Endothelial cell of umbilical vein (primary cell): ENCODE data around the gene DISP2.

Source experiments
- EZH2 ChIP-seq: IDR thresholded peaks from 2 replicates; pipeline ENCODE4 v1.6.1; 2012; ENCODE audit warnings: borderline replicate concordance, low read depth, mild to moderate bottlenecking, moderate library complexity, low read length, inconsistent platforms; ENCODE audit not compliant: severe bottlenecking
- FOS ChIP-seq: IDR thresholded peaks from 2 replicates; pipeline ENCODE4 v1.6.1; 2011; ENCODE audit warnings: mild to moderate bottlenecking, low read length, moderate library complexity, borderline replicate concordance; ENCODE audit not compliant: insufficient read depth
- POLR2A ChIP-seq: IDR thresholded peaks from 2 replicates; pipeline ENCODE4 v1.6.1; 2012; ENCODE audit warnings: low read depth, mild to moderate bottlenecking, control low read depth, low read length
- POLR2AphosphoS5 ChIP-seq: IDR thresholded peaks from 2 replicates; pipeline ENCODE4 v1.6.1; 2012; ENCODE audit warnings: low read depth, mild to moderate bottlenecking, control low read depth, low read length, moderate library complexity; ENCODE audit not compliant: insufficient read depth
- TF ChIP-seq, protein P1 (sequence below), 2 donors: IDR thresholded peaks; 1 replicate in 1 of 2; 2 replicates in 1 of 2; pipeline ENCODE4 v1.5.1; 2011; ENCODE audit warnings: low read length in 2 of 2, mild to moderate bottlenecking in 2 of 2, moderate library complexity in 2 of 2, control low read depth in 1 of 2, inconsistent platforms in 1 of 2, low read depth in 1 of 2; ENCODE audit not compliant: insufficient read depth in 1 of 2; ENCODE audit errors: extremely low read depth in 1 of 2

DNA sequence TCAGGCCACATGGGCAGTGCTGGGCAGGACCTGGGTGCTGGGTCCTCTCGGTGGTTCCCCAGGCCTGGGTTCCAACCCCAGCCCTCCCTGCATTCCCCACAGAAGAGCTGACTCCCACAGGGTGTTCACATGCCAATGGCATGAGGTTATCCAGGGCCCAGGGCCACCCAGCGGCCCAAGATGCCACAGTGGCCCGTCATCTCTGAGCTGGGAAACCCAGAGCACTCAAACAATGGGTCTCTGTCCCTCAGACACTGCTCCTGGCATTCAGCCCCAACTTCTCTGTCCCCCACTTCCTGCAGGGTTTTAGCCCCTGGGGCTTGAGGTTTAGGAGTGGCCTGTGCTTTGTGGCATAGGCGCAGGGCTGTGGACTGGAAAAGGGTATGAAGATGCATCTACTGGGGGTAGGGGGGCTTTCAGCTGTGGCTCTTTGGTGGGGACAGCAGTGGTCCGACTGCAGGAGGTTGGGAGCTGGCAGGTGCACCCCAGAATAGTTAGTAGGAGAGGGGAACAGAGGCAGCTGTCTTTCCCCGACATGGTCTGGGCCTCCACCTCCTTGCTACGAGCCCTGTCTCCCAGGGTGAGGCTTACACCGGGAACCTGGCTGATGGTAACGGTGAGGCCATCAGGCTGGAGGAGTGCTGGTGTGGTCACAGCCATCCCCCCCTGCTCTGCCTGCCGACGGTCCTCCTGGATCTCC is 18.9 kb upstream of the DISP2 start:
- TF ChIP-seq, protein P1, sequence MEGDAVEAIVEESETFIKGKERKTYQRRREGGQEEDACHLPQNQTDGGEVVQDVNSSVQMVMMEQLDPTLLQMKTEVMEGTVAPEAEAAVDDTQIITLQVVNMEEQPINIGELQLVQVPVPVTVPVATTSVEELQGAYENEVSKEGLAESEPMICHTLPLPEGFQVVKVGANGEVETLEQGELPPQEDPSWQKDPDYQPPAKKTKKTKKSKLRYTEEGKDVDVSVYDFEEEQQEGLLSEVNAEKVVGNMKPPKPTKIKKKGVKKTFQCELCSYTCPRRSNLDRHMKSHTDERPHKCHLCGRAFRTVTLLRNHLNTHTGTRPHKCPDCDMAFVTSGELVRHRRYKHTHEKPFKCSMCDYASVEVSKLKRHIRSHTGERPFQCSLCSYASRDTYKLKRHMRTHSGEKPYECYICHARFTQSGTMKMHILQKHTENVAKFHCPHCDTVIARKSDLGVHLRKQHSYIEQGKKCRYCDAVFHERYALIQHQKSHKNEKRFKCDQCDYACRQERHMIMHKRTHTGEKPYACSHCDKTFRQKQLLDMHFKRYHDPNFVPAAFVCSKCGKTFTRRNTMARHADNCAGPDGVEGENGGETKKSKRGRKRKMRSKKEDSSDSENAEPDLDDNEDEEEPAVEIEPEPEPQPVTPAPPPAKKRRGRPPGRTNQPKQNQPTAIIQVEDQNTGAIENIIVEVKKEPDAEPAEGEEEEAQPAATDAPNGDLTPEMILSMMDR (IDR thresholded peaks at IDR 0.05; ENCODE audit: extremely low read depth in 1 of 2, insufficient read depth in 1 of 2, low read depth in 1 of 2, low read length in 2 of 2) = no peak
- TF ChIP-seq POLR2AphosphoS5 = peak; percentile 18
- no peak for TF ChIP-seq EZH2
- TF ChIP-seq FOS = no peak
- TF ChIP-seq POLR2A = no peak
